ENCODE results near the gene ZHX3.

- TF ChIP-seq CTCF (IDR thresholded peaks at IDR 0.05) (no peak), ZFX (IDR thresholded peaks at IDR 0.05; ENCODE audit: borderline replicate concordance) (no peak)
Measured at GRCh38 chr20:41170386-41171105, 147.0 kb downstream of the ZHX3 start.

Measured in 22Rv1 (cell line).